Lung microvascular endothelial cell (primary cell): Measurements from ENCODE around the gene OR2T34. TPM values are rescaled to one million over a fixed set of nuclear protein-coding genes. Genes with fewer than 3 reads are reported as not detected.
"Not testable (repeated sequence)": the region's sequence is repeated elsewhere in the genome, so short reads cannot be mapped to it uniquely, and the experiment has no call there.

Experiments used
- DNase-seq, 2 donors: peaks; one replicate each; pipeline versions ENCODE4 v3.0.0 to v3.0.0-alpha.2; 2010; ENCODE audit warnings: low read depth in 2 of 2
- total RNA-seq: library from RNA; depleted of rRNA; stranded (reverse); fragments of >200 nt; gene quantifications from 2 replicates; pipeline ENCODE4 v1.2.1, GENCODE V29; 2014

Gene OR2T34
- total RNA-seq, 1 donor from 2014 or later = not detected

- DNase-seq = not testable (repeated sequence)
Measured at GRCh38 chr1:248562672-248563071, 11.9 kb downstream of the OR2T34 start, which contains the start of gene OR2T29. Gene OR2T29, minus strand, starts transcription at chr1:248562772. Its CDS starts 3,281 bp downstream, at chr1:248559491.

- DNase-seq = not testable (repeated sequence)
Measured at GRCh38 chr1:248551027-248551426, 23.5 kb downstream of the OR2T34 start.

GRCh38 chr1:248547383-248547782 lies 27.2 kb downstream of the OR2T34 start:
- not testable (repeated sequence) for DNase-seq

GRCh38 chr1:248537449-248537848 lies 37.1 kb downstream of the OR2T34 start:
- not testable (repeated sequence) for DNase-seq

Other genes starting within 250 kb of the OR2T34 start
- not detected in 2 replicates for gene OR14C36, start 226.0 kb downstream of the OR2T34 start, total RNA-seq
- not detected in 2 replicates for gene OR2T4, start 213.1 kb downstream of the OR2T34 start, total RNA-seq
- not detected in 2 replicates for gene OR2T6, start 199.0 kb downstream of the OR2T34 start, total RNA-seq
- not detected in 2 replicates for gene OR2T1, start 171.7 kb downstream of the OR2T34 start, total RNA-seq
- not detected in 2 replicates for gene OR2T2, start 129.1 kb downstream of the OR2T34 start, total RNA-seq
- gene OR2T3, start 101.4 kb downstream of the OR2T34 start, total RNA-seq = not detected in 2 replicates
- not detected in 2 replicates for gene OR2T5, start 86.2 kb downstream of the OR2T34 start, total RNA-seq
- not detected in 2 replicates for gene OR2G6, start 66.7 kb downstream of the OR2T34 start, total RNA-seq
- not detected in 2 replicates for gene OR2T29, start 12.0 kb downstream of the OR2T34 start, total RNA-seq
- gene OR2T10, start 22.9 kb upstream of the OR2T34 start, total RNA-seq = not detected in 2 replicates
- gene OR2T11, start 60.3 kb upstream of the OR2T34 start, total RNA-seq = not detected in 2 replicates
- not detected in 2 replicates for gene OR2T35, start 70.5 kb upstream of the OR2T34 start, total RNA-seq
- not detected in 2 replicates for gene OR2T27, start 80.8 kb upstream of the OR2T34 start, total RNA-seq
- gene OR14I1, start 128.0 kb upstream of the OR2T34 start, total RNA-seq = not detected in 2 replicates
- not detected in 2 replicates for gene LYPD8, start 181.0 kb upstream of the OR2T34 start, total RNA-seq